Heart right ventricle (tissue), 16 donors: Measurements from ENCODE around the gene CYP2J2. TPM values are rescaled to one million over a fixed set of nuclear protein-coding genes. Genes with fewer than 3 reads are reported as not detected.
A peak's percentile ranks its signal among the peaks of the same experiment; 100 is the strongest.

ENCODE experiments used
- ATAC-seq, 8 donors: fragments of 200-7000 bp; cut with Tn5 transposase; one replicate each; pipeline ENCODE4 v1.9.1; 2020; ENCODE audit warnings: mild to moderate bottlenecking in 8 of 8, moderate library complexity in 8 of 8, moderate number of reproducible peaks in 1 of 8
- DNase-seq, 2 donors: peaks; one replicate each; pipeline ENCODE4 v3.0.0-alpha.2; 2020
- H3K27ac ChIP-seq, 10 donors: fragments of 200-600 bp; sonication (generic) in 2 of 10; one replicate each; pipeline versions ENCODE4 v1.5.0 to v1.8.0; 2020 to 2022; ENCODE audit warnings: mild to moderate bottlenecking in 3 of 10
- H3K27me3 ChIP-seq, 7 donors: fragments of 200-600 bp; one replicate each; pipeline ENCODE4 v1.8.0; 2021 to 2022; ENCODE audit warnings: mild to moderate bottlenecking in 2 of 7
- H3K36me3 ChIP-seq, 9 donors: fragments of 200-600 bp; sonication (generic) in 1 of 9; one replicate each; pipeline versions ENCODE4 v1.5.0 to v1.8.0; 2020 to 2022; ENCODE audit warnings: mild to moderate bottlenecking in 2 of 9
- H3K4me1 ChIP-seq, 9 donors: fragments of 200-600 bp; sonication (generic) in 1 of 9; one replicate each; pipeline versions ENCODE4 v1.5.0 to v1.8.0; 2020 to 2022; ENCODE audit warnings: mild to moderate bottlenecking in 4 of 9
- H3K4me3 ChIP-seq, 10 donors: fragments of 200-600 bp; sonication (generic) in 2 of 10; one replicate each; pipeline versions ENCODE4 v1.5.0 to v1.8.0; 2020 to 2022; ENCODE audit warnings: mild to moderate bottlenecking in 7 of 10, moderate library complexity in 2 of 10
- H3K9me3 ChIP-seq, 11 donors: fragments of 200-600 bp in 10 of 11; sonication (generic) in 2 of 11; one replicate each; pipeline versions ENCODE4 v1.5.0 to v1.8.0; 2013 to 2022; ENCODE audit warnings: mild to moderate bottlenecking in 2 of 11, control low read depth in 1 of 11, moderate library complexity in 1 of 11
- CTCF ChIP-seq, 9 donors: fragments of 200-600 bp; sonication (generic) in 2 of 9; IDR thresholded peaks; one replicate each; pipeline versions ENCODE4 v1.5.0 to v1.8.0; 2021 to 2022; ENCODE audit warnings: antibody characterized with exemption in 9 of 9, mild to moderate bottlenecking in 5 of 9, moderate library complexity in 1 of 9
- WGBS, 2 donors: extraction: QIAGEN DNeasy Blood & Tissue Kit; methylation state at CpG; one replicate each; pipeline ENCODE4 v1.1.7; 2013; ENCODE audit warnings: inconsistent platforms in 1 of 2; 5-methylcytosine and 5-hydroxymethylcytosine counted together
- intact Hi-C, 10 donors: fragments of 100-400 bp; cut with DNase I; formaldehyde crosslinking; loops; one replicate each; pipeline versions ENCODE4 v1.11.1 to v1.14.2; 2022
- polyA plus RNA-seq, 2 donors: library from polyadenylated mRNA; stranded (reverse); fragments of 200-250 nt; gene quantifications; one replicate each; pipeline ENCODE4 v1.2.3, GENCODE V29; 2013
- total RNA-seq, 10 donors: library from RNA; stranded (reverse); fragmentation: NEBNext Ultra II Directional in 3 of 10; extraction: Animal tissue kit (Norgen Biotek cat#: 25700) in 3 of 10; gene quantifications; one replicate each; pipeline versions ENCODE4 v1.2.1 to v1.2.4, GENCODE V29; 2021 to 2023
- donor health status: Arrhythmogenic right ventricular cardiomyopathy.
- donor health status: ischemic (EF 13 %, LVEDD 7.1; RV severe dilation, severe dysfunction).
- donor health status: healthy with polysubstance abuse.
- donor health status: DM: no; HTN: yes; CAD: no.
- donor health status: DM: no; HTN: no; CAD: no.
- donor health status: ischemic (EF 25% LVEDD 6.9; RV normal size, moderate dysfunction).
- donor health status: ischemic (EF 25% LVEDD 5.7; RV mildly dilated, moderate dysfunction).
- donor health status: healthy.
- donor health status: DM: yes; HTN: yes; CAD: no.
- donor health status: Ischemic cardiomyopathy.
- donor health status: ischemic (EF 35%, LVEDD 5.7; RV mildly dilated, moderate dysfunction).
- donor health status: nonischemic (EF 11% LVEDD 7.7; RV severe dilation, severe dysfunction).
- donor health status: DM: yes; HTN: yes; CAD: no.
- donor health status: PGD.
- donor health status: ischemic (EF 29% LVEDD 5.4; RV normal size, mild dysfunction).
- donor health status: nonischemic (EF 23%, LVEDD 6.1; RV moderate dilation, normal function).

CYP2J2 gene
- total and polyA plus RNA-seq, 12 donors: 24.0 to 212 (median 130) TPM

GRCh38 chr1:59945790-59946189 is 19.2 kb upstream of the CYP2J2 start:
- 28 to 31% methylated on average over 1 of the region's 1 CpG for WGBS, 2 donors
- Histone ChIP-seq H3K27me3 (no peaks in the 10 kb centered on the region), H3K4me1 (peaks cover 0 to 4% (median 0%) of the 10 kb centered on the region in 9 donors), H3K36me3 (no peaks in the 10 kb centered on the region), H3K4me3 (no peak overlapping the region), H3K27ac (no peak overlapping the region), H3K9me3 (no peaks in the 10 kb centered on the region)
- TF ChIP-seq CTCF (IDR thresholded peaks at IDR 0.05): no peak
- DNase-seq: no peak
- ATAC-seq: no peak
- intact Hi-C loops: loop anchor here in 7 of 10 donors (2.0 to 10.0 kb wide), 6 partner anchors 43 to 1211 kb away; no protein-coding TSS in a partner anchor

GRCh38 chr1:59939393-59939792 is 12.8 kb upstream of the CYP2J2 start:
- TF ChIP-seq CTCF (IDR thresholded peaks at IDR 0.05): no peak
- no peak overlapping the region for H3K27ac ChIP-seq
- peaks cover 0 to 17% (median 0%) of the 10 kb centered on the region in 11 donors for H3K9me3 ChIP-seq
- H3K27me3 ChIP-seq: no peaks in the 10 kb centered on the region
- intact Hi-C loops: loop anchor here in 1 of 10 donors (5.0 kb wide), 1 partner anchor 42 kb away; no protein-coding TSS in a partner anchor
- peak in 1 of 8 donors; percentile 15 for ATAC-seq
- 80% methylated on average over 4 of the region's 4 CpGs for WGBS, 2 donors
- no peaks in the 10 kb centered on the region for H3K36me3 ChIP-seq
- DNase-seq: no peak
- H3K4me3 ChIP-seq: no peak overlapping the region
- H3K4me1 ChIP-seq: no peaks in the 10 kb centered on the region

- ATAC-seq: no peak
- TF ChIP-seq CTCF (IDR thresholded peaks at IDR 0.05): no peak
- Histone ChIP-seq H3K4me1 (no peaks in the 10 kb centered on the region), H3K27ac (no peak overlapping the region), H3K36me3 (no peaks in the 10 kb centered on the region), H3K27me3 (peaks cover 0 to 2% (median 0%) of the 10 kb centered on the region in 7 donors), H3K4me3 (no peak overlapping the region), H3K9me3 (peaks cover 0 to 17% (median 0%) of the 10 kb centered on the region in 11 donors)
- intact Hi-C loops: loop anchor here in 1 of 10 donors (5.0 kb wide), 1 partner anchor 40 kb away; no protein-coding TSS in a partner anchor
- DNase-seq: no peak
- WGBS, 2 donors: 80 to 85% methylated on average over 3 of the region's 3 CpGs
Observed at GRCh38 chr1:59937636-59938210, 11.2 kb upstream of the CYP2J2 start.

GRCh38 chr1:59936358-59936821 is 9.8 kb upstream of the CYP2J2 start:
- no peak for TF ChIP-seq CTCF (IDR thresholded peaks at IDR 0.05)

More at GRCh38 chr1:59936358-59936821, 9.8 kb upstream of the CYP2J2 start:
- no peak overlapping the region for H3K27ac ChIP-seq
- ATAC-seq: no peak
- DNase-seq: no peak
- H3K9me3 ChIP-seq: peaks cover 0 to 17% (median 0%) of the 10 kb centered on the region in 11 donors
- 75 to 83% methylated on average over 5 of the region's 5 CpGs for WGBS, 2 donors
- H3K4me1 ChIP-seq: no peaks in the 10 kb centered on the region
- H3K4me3 ChIP-seq: no peak overlapping the region
- H3K27me3 ChIP-seq: peaks cover 0 to 4% (median 0%) of the 10 kb centered on the region in 7 donors
- no peaks in the 10 kb centered on the region for H3K36me3 ChIP-seq
- intact Hi-C loops: loop anchor here in 1 of 10 donors (5.0 kb wide), 1 partner anchor 39 kb away; no protein-coding TSS in a partner anchor
